Thymus (tissue), 11 donors: ENCODE data around the gene SMARCC1. TPM values are rescaled to one million over a fixed set of nuclear protein-coding genes. Genes with fewer than 3 reads are reported as not detected.

ENCODE experiments used
- DNase-seq, 9 donors: peaks; one replicate each; pipeline ENCODE4 v3.0.0-alpha.2; 2013; ENCODE audit warnings: low spot score in 9 of 9, low read depth in 6 of 9, missing footprints in 1 of 9
- H3K27ac ChIP-seq, 2 donors: one replicate each; pipeline ENCODE4 v1.5.1; 2013; ENCODE audit warnings: control low read depth in 1 of 2, low read depth in 1 of 2, low read length in 1 of 2, mild to moderate bottlenecking in 1 of 2, moderate library complexity in 1 of 2
- H3K27me3 ChIP-seq, 2 donors: one replicate each; pipeline ENCODE4 v1.5.1; 2013; ENCODE audit warnings: low read length in 1 of 2; ENCODE audit not compliant: control insufficient read depth in 2 of 2, insufficient read depth in 1 of 2
- H3K36me3 ChIP-seq, 2 donors: one replicate each; pipeline ENCODE4 v1.5.1; 2013; ENCODE audit warnings: low read length in 1 of 2, mild to moderate bottlenecking in 1 of 2, moderate library complexity in 1 of 2; ENCODE audit not compliant: control insufficient read depth in 2 of 2, insufficient read depth in 2 of 2
- H3K4me1 ChIP-seq, 2 donors: one replicate each; pipeline ENCODE4 v1.5.1; 2013; ENCODE audit warnings: low read length in 2 of 2; ENCODE audit not compliant: control insufficient read depth in 2 of 2, insufficient read depth in 2 of 2
- H3K4me3 ChIP-seq, 2 donors: one replicate each; pipeline ENCODE4 v1.5.1; 2013; ENCODE audit warnings: low read length in 2 of 2, control low read depth in 1 of 2, mild to moderate bottlenecking in 1 of 2
- H3K9me3 ChIP-seq, 2 donors: one replicate each; pipeline ENCODE4 v1.5.1; 2013; ENCODE audit warnings: low read length in 1 of 2, mild to moderate bottlenecking in 1 of 2; ENCODE audit not compliant: control insufficient read depth in 2 of 2, insufficient read depth in 1 of 2
- WGBS: extraction: QIAGEN DNeasy Blood & Tissue Kit; methylation state at CpG from one replicate; pipeline ENCODE4 v1.1.7; 2013; 5-methylcytosine and 5-hydroxymethylcytosine counted together
- polyA plus RNA-seq: library from polyadenylated mRNA; stranded (reverse); fragments of 200-250 nt; gene quantifications from one replicate; pipeline ENCODE4 v1.2.3, GENCODE V29; 2013
- total RNA-seq: library from RNA; stranded (reverse); fragments of 120-200 nt; gene quantifications from one replicate; pipeline ENCODE4 v1.2.4, GENCODE V29; 2013
- donor health status: healthy.

Gene SMARCC1
- total and polyA plus RNA-seq, 2 donors, result 19.9 to 35.6 TPM

DNA sequence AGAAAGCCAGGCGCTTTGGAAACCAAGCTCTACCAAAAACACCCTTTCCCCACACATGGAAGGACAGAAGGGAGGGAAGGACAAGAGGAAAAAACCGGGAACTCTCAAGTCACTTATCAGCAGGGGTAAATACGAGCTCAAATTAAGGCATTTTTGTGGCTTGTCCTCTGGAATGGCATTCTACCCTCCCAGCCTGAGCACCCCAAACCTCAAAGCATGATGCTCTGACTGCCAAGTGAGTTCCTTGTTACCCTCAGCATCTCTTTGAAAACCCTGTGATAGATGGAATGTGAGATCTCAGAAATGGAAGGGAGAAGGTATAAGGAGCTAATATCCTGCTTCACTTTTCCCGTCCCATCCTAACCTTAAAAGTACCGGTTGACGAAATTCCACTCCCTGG is 194.9 kb downstream of the SMARCC1 start:
- H3K27ac ChIP-seq, result no peak overlapping the region
- 96% methylated on average over 6 of the region's 6 CpGs for WGBS
- H3K9me3 ChIP-seq, result no peaks in the 10 kb centered on the region
- DNase-seq, result no peak
- no peak overlapping the region for H3K4me3 ChIP-seq
- H3K36me3 ChIP-seq, result peaks cover 42 to 60% of the 10 kb centered on the region in 2 donors
- H3K4me1 ChIP-seq, result no peaks in the 10 kb centered on the region
- peaks cover 0 to 2% of the 10 kb centered on the region in 2 donors for H3K27me3 ChIP-seq

DNA sequence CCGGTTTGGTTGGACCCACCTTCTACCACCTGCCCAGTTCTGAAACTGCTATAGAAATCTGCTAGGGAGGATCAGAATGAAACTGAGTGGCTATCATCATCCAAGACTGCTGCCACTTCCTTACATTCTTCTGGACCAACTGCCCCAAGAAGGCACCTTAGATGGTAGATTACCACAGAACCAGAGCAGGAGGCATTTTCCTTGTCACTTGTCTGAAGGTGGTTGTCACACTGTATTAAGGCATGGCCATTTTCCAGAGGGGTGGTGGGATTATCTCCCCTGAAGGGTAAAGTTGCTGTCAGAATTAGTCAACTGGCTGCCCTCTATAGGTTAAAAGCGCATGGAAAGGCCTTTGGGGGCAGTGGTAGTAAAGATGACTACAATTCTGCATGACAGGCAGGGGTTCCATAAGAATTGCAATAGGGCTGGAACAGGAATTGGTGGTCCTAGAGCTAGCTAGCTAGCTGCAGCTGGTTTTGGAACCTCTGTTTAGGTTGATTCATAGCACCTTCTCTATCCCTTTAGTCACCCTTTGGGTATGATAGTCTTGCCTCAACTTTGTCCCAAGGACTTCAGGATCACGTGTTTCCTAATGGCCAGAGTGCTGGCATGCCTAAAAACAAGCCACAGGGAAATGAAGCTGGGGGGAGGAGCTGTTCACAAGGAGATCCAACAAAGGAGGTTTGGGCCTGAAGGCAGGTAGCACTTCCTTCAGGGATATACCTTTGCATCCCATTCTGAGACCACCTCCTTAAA is 198.2 kb downstream of the SMARCC1 start:
- DNase-seq, result no peak
- Histone ChIP-seq H3K4me1 (peaks cover 2 to 7% of the 10 kb centered on the region in 2 donors), H3K27ac (no peak overlapping the region), H3K36me3 (peaks cover 25 to 36% of the 10 kb centered on the region in 2 donors), H3K9me3 (peaks cover 0 to 5% of the 10 kb centered on the region in 2 donors), H3K4me3 (no peak overlapping the region), H3K27me3 (peaks cover 23 to 32% of the 10 kb centered on the region in 2 donors)
- WGBS, result 93% methylated on average over 3 of the region's 3 CpGs

DNA sequence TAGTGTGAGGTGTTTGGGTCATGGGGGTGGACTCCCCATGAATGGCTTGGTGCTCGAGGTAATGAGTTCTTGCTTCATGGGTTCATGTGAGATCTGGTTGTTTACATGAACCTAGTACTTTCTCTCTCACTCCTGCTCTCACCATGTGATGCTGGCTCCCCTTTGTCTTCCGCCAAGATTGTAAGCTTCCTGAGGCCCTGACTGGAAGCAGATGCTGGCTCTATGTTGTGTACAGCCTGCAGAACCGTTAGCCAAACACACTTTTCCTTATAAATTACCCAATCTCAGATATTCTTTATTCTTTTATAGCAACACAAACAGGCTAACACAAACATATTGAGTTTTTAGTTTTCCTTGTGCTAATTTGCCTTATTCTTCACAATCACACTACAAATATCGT is 199.9 kb downstream of the SMARCC1 start:
- Histone ChIP-seq H3K27ac (no peak overlapping the region), H3K4me3 (no peak overlapping the region), H3K36me3 (peaks cover 10 to 21% of the 10 kb centered on the region in 2 donors), H3K4me1 (peaks cover 6 to 17% of the 10 kb centered on the region in 2 donors), H3K9me3 (peaks cover 0 to 5% of the 10 kb centered on the region in 2 donors), H3K27me3 (peaks cover 40 to 49% of the 10 kb centered on the region in 2 donors)
- 94% methylated on average over 4 of the region's 4 CpGs for WGBS
- no peak for DNase-seq

DNA sequence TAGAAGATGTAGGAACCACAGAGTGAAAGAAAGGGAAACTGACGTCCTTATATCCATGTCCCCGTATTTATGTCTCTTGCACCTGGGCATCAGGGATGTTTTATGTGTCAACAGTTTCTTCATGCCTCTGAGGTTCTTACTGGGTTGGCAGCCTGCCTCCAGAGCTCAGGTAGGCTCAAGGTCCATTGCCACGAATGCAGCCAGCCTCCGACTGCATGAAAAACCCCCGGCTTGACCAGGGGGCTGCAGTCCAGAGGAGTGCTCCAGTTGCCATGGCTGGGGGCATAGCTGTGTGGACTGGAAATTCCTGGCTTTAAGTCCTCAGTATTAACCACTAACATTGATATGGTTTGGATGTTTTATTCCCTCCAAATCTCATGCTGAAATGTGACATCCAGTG is 200.3 kb downstream of the SMARCC1 start:
- Histone ChIP-seq H3K4me1 (peaks cover 6 to 17% of the 10 kb centered on the region in 2 donors), H3K9me3 (peaks cover 0 to 5% of the 10 kb centered on the region in 2 donors), H3K27ac (no peak overlapping the region), H3K36me3 (peaks cover 6 to 17% of the 10 kb centered on the region in 2 donors), H3K4me3 (no peak overlapping the region), H3K27me3 (peaks cover 43 to 53% of the 10 kb centered on the region in 2 donors)
- 84% methylated on average over 5 of the region's 5 CpGs for WGBS
- DNase-seq, result no peak

DNA sequence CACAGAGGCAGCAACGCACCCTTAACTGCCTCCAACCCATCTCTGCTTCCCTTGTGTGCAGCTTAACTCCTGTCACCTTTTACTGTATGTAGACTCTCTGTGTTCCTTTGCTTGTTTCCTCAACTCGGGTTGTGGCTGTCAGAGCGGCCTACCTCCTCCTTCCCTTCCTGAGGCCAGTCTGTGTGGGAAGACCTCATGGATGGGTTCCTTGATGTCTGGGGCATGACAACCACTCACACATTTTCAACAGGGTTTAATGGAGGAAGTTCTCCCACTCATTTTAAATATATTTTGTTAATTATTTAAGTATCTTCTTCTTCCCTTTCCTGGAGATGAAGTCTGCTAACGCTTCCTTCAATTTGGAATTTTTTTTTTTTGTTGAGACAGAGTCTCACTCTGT is 201.2 kb downstream of the SMARCC1 start:
- peaks cover 43 to 62% of the 10 kb centered on the region in 2 donors for H3K27me3 ChIP-seq
- no peak for DNase-seq
- peaks cover 6 to 17% of the 10 kb centered on the region in 2 donors for H3K4me1 ChIP-seq
- peaks cover 0 to 5% of the 10 kb centered on the region in 2 donors for H3K9me3 ChIP-seq
- peaks cover 4 to 10% of the 10 kb centered on the region in 2 donors for H3K36me3 ChIP-seq
- no peak overlapping the region for H3K27ac ChIP-seq
- H3K4me3 ChIP-seq, result no peak overlapping the region
- WGBS, result 77% methylated on average over 4 of the region's 4 CpGs

DNA sequence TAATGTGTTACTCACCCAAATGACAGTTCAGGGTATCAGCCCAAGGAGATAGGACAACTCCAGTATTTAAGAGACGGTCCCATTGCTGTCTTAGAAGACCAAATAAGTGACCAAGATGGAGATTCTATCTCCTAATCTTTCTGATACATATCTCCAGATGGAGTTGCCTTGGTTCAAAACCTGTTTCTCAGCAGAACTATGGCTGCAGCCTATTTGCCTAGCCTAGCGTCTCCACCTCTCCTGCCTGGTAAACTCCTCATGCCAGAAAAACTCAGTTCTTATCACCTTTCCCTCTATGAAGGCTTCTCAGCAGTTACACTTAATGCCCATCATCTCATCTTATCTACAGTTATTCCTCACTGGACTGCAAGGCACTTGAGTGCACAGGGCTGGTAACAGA is 201.8 kb downstream of the SMARCC1 start:
- Histone ChIP-seq H3K36me3 (peaks cover 0 to 4% of the 10 kb centered on the region in 2 donors), H3K4me3 (no peak overlapping the region), H3K27ac (no peak overlapping the region), H3K9me3 (peaks cover 0 to 5% of the 10 kb centered on the region in 2 donors), H3K4me1 (peaks cover 6 to 17% of the 10 kb centered on the region in 2 donors), H3K27me3 (peaks cover 43 to 67% of the 10 kb centered on the region in 2 donors)
- 96% methylated on average over 2 of the region's 2 CpGs for WGBS
- DNase-seq, result no peak

DNA sequence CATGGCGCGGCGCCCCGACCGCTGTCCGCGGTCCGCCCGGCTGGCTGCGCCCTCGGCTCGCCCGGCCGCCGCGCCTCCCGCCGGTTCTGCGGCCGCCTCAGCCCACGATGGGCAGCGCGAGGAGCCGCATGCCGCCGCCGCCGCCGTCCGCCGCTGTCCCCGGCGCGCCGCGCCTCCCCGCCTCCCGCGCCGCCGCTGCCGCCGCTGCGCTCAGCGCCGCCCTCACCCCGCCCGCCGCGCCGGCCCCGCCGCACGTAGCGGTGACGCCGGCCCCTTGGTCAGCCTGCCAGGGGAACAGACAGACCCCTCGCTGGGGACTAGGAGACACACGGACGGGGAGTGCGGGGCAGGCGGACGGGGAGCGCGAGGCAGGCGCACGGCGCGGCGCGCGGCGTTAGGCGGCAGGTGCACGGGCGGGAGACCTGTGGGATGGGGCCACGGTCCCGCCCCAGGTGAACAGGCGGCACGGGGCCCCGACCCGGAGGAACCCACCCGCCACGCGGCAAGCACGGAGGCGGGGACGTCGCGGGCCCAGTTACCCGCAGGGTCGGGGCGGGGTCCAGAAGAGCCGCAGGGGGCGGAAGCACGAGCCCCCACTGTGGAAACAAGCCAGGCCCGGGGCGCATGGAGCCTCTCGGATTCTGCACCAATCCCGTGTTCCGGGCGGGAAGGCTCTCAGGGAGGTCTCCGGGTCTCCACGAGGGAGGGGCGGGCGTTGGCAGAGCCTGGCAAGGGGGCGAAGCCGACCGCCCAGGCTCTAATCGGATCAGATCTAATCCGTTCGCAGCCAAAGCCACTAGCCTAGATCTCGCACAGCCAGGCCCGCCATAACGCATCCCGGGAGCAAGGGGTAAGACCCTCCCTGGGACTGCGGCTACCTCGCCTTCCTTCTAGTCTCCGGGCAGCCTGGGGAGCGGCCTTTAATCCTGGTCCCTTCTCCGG is 202.7 kb downstream of the SMARCC1 start, which contains the start of gene CSPG5:
Gene CSPG5, minus strand, starts transcription at position 175 of the 942 bp plus-strand sequence. Its CDS starts 172 bp downstream, at position 3.
- Histone ChIP-seq H3K4me3 (peak within 1 kb of the TSS in 1 of 2 donors; percentile 67), H3K36me3 (no peaks in the 10 kb centered on the region), H3K27me3 (peaks cover 43 to 72% of the 10 kb centered on the region in 2 donors), H3K9me3 (peaks cover 0 to 5% of the 10 kb centered on the region in 2 donors), H3K27ac (no peak within 1 kb of the TSS), H3K4me1 (peaks cover 6 to 17% of the 10 kb centered on the region in 2 donors)
- WGBS, result 5% methylated on average over 121 of the region's 121 CpGs
- peak in 1 of 9 donors; percentile 15 for DNase-seq

DNA sequence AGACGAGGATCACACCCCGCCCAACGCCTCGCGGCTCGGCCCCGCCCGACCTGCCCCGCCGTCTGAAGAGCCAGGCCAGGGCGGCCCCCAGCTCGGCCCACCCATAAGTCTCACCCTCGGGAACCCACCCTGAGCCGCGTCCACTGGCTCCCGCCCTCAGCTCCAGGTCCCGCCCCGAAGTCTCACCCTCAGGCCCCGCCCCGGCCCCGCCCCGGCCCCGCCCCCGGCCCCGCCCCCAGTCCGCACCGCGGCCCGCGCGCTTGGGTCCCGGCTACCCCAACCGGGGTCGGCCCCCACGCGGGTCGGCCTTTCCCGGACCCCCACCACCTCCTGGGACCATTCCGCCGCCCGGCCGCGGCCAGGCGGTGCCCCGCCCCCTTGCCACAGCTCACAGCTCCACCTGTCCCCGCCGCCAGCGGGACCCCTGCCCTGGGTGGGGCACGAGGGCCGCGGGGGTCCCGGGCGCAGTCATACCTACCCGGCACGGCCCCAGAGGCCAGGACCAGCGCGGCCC is 203.5 kb downstream of the SMARCC1 start:
- Histone ChIP-seq H3K27me3 (peaks cover 43 to 80% of the 10 kb centered on the region in 2 donors), H3K36me3 (no peaks in the 10 kb centered on the region), H3K9me3 (peaks cover 0 to 5% of the 10 kb centered on the region in 2 donors), H3K27ac (no peak overlapping the region), H3K4me3 (peak overlapping the region in 1 of 2 donors; percentile 67), H3K4me1 (peaks cover 6 to 17% of the 10 kb centered on the region in 2 donors)
- 2% methylated on average over 57 of the region's 57 CpGs for WGBS
- DNase-seq, result peak in 2 of 9 donors; percentile 16 to 33
